Measurements from ENCODE around the gene GHR.

GHR gene

GRCh38 chr5:42462083-42462482 lies 38.8 kb downstream of the GHR start:
- no peak for TF ChIP-seq CTCF (IDR thresholded peaks at IDR 0.05)

GRCh38 chr5:42467572-42467971 lies 44.3 kb downstream of the GHR start:
- TF ChIP-seq CTCF (IDR thresholded peaks at IDR 0.05): no peak

- TF ChIP-seq CTCF (IDR thresholded peaks at IDR 0.05): no peak
Measured at GRCh38 chr5:42467981-42468524, 44.8 kb downstream of the GHR start.

GRCh38 chr5:42483472-42484154 lies 60.4 kb downstream of the GHR start:
- no peak for TF ChIP-seq CTCF (IDR thresholded peaks at IDR 0.05)

GRCh38 chr5:42487077-42487476 lies 63.8 kb downstream of the GHR start:
- no peak for TF ChIP-seq CTCF (IDR thresholded peaks at IDR 0.05)

- no peak for TF ChIP-seq CTCF (IDR thresholded peaks at IDR 0.05)
Measured at GRCh38 chr5:42487821-42488220, 64.6 kb downstream of the GHR start.

GRCh38 chr5:42490831-42491230 lies 67.6 kb downstream of the GHR start:
- no peak for TF ChIP-seq CTCF (IDR thresholded peaks at IDR 0.05)

GRCh38 chr5:42491699-42492098 lies 68.5 kb downstream of the GHR start:
- TF ChIP-seq CTCF (IDR thresholded peaks at IDR 0.05): no peak

All from LNCAP (cell line).